SH-SY5Y (cell line): Measurements from ENCODE around the gene PERCC1.

Experiments
- GATA2 ChIP-seq: IDR thresholded peaks from 2 replicates; pipeline ENCODE4 v1.6.1; 2011; ENCODE audit warnings: mild to moderate bottlenecking, low read depth, low read length
- GATA3 ChIP-seq: IDR thresholded peaks from 2 replicates; pipeline ENCODE4 v1.6.1; 2011; ENCODE audit warnings: low read depth, mild to moderate bottlenecking, low read length, moderate library complexity

DNA sequence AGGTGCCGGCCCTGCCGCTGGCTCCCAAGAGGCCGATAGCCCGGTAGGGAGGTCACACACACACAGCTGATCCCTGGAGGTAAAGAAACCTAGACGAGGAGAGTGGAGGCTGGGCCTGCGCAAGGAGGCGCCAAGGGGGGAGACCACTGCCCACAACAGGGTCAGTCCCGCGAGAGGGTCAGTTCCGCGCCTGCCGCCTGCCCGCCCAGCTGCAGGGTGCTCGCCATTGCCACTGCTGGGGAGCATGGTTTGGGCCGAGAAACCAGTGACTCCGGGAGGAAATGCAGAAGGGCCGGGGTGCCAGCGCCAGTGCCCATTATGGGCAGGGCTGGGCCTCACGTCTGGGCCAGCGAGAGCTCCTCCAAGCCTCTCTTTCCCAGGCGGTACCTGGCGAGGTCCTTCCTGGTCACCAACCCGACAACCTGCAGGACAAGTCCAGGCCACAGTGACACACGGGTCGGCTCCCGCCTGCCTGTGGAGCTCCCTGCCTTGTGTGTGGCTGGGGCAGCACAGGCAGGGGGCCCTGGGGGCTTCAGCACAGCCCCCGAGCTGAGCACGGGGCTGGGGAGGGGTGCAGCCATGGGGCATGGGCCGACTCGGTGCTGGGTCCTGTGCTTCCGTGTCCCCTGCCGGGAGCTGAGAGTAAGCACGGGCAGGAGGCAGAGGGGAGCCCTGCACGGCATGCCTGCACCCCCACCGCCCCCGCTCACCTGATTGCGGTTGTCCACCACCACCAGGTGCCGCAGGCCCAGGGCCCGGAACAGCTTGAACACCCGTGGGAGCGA is 15.6 kb downstream of the PERCC1 start:
- TF ChIP-seq GATA3, result no peak
- TF ChIP-seq GATA2, result no peak
